GM12878 (cell line): ENCODE results near the gene DRD3.

ENCODE experiments used
- ATF3 ChIP-seq: IDR thresholded peaks from 2 replicates; pipeline ENCODE4 v1.6.1; 2011; ENCODE audit warnings: low read depth, mild to moderate bottlenecking, low read length, moderate library complexity, borderline replicate concordance; ENCODE audit errors: extremely low read depth
- CBFB ChIP-seq: IDR thresholded peaks from 2 replicates; pipeline ENCODE4 v1.6.1; 2016; ENCODE audit warnings: antibody characterized with exemption, low read depth
- CTCF ChIP-seq, 3 experiments: IDR thresholded peaks in 2 of 3; conservative IDR thresholded peaks in 1 of 3; 2 replicates each; pipeline ENCODE4 v1.5.1; 2011; ENCODE audit warnings: low read depth in 3 of 3, low read length in 3 of 3, mild to moderate bottlenecking in 3 of 3, control low read depth in 2 of 3, moderate library complexity in 2 of 3, inconsistent platforms in 1 of 3, mixed read lengths in 1 of 3; ENCODE audit not compliant: control insufficient read depth in 2 of 3, insufficient read depth in 1 of 3; ENCODE audit errors: extremely low read depth in 1 of 3
- FOS ChIP-seq: IDR thresholded peaks from 3 replicates; pipeline ENCODE4 v1.6.1; 2011; ENCODE audit warnings: borderline replicate concordance; ENCODE audit not compliant: insufficient read length; ENCODE audit errors: extremely low read depth
- FOXM1 ChIP-seq: IDR thresholded peaks from 2 replicates; pipeline ENCODE4 v1.6.1; 2012; ENCODE audit warnings: low read depth, mild to moderate bottlenecking, inconsistent platforms, low read length, moderate library complexity
- MXI1 ChIP-seq: fragments of 150-350 bp; IDR thresholded peaks from 2 replicates; pipeline ENCODE4 v1.6.1; 2011; ENCODE audit warnings: low read depth, mild to moderate bottlenecking, inconsistent platforms, low read length, improper control_type of control experiment
- POLR2A ChIP-seq: IDR thresholded peaks from 2 replicates; pipeline ENCODE4 v1.6.1; 2011; ENCODE audit warnings: low read depth, mild to moderate bottlenecking, low read length
- SIN3A ChIP-seq: IDR thresholded peaks from 2 replicates; pipeline ENCODE4 v1.6.1; 2012; ENCODE audit warnings: low read depth, low read length, improper control_type of control experiment
- SMC3 ChIP-seq: IDR thresholded peaks from 2 replicates; pipeline ENCODE4 v1.6.1; 2011; ENCODE audit warnings: low read length, improper control_type of control experiment, borderline replicate concordance
- USF2 ChIP-seq: IDR thresholded peaks from 2 replicates; pipeline ENCODE4 v1.6.1; 2011; ENCODE audit warnings: low read depth, low read length, improper control_type of control experiment, borderline replicate concordance
- ZBTB33 ChIP-seq: fragments of 450-650 bp; IDR thresholded peaks from 2 replicates; pipeline ENCODE4 v1.6.1; 2017; ENCODE audit warnings: mild to moderate bottlenecking
- ZBTB40 ChIP-seq: fragments of 450-650 bp; IDR thresholded peaks from 2 replicates; pipeline ENCODE4 v1.6.1; 2016; ENCODE audit warnings: mild to moderate bottlenecking, moderate library complexity, borderline replicate concordance

GRCh38 chr3:114147251-114147650 lies 31.6 kb downstream of the DRD3 start:
- no peak for TF ChIP-seq CTCF (IDR thresholded peaks at IDR 0.05 in 2 of 3, conservative IDR thresholded peaks at IDR 0.05 in 1 of 3; ENCODE audit: control insufficient read depth in 2 of 3, extremely low read depth in 1 of 3, insufficient read depth in 1 of 3, low read depth in 3 of 3, low read length in 3 of 3)
- TF ChIP-seq ZBTB33: no peak
- no peak for TF ChIP-seq SMC3
- no peak for TF ChIP-seq FOXM1
- TF ChIP-seq FOS: no peak
- TF ChIP-seq CBFB: no peak
- no peak for TF ChIP-seq SIN3A
- TF ChIP-seq POLR2A: no peak
- no peak for TF ChIP-seq ATF3
- no peak for TF ChIP-seq USF2
- TF ChIP-seq MXI1: no peak
- no peak for TF ChIP-seq ZBTB40
